Skeletal muscle satellite cell (primary cell): ENCODE data around the gene ARHGAP42. TPM values are rescaled to one million over a fixed set of nuclear protein-coding genes. Genes with fewer than 3 reads are reported as not detected.
"Not testable (repeated sequence)": the region's sequence is repeated elsewhere in the genome, so short reads cannot be mapped to it uniquely, and the experiment has no call there.

Experiments used
- H3K27me3 ChIP-seq: 2 replicates; pipeline ENCODE4 v1.7.0; 2013; ENCODE audit warnings: low read length; ENCODE audit not compliant: control insufficient read depth, insufficient read depth
- H3K36me3 ChIP-seq: 2 replicates; pipeline ENCODE4 v1.7.0; 2013; ENCODE audit warnings: mild to moderate bottlenecking, control low read depth, low read length; ENCODE audit not compliant: insufficient read depth
- H3K4me1 ChIP-seq: 2 replicates; pipeline ENCODE4 v1.7.0; 2013; ENCODE audit warnings: low read length; ENCODE audit not compliant: control insufficient read depth, insufficient read depth
- H3K4me2 ChIP-seq: 2 replicates; pipeline ENCODE4 v1.7.0; 2013; ENCODE audit warnings: mild to moderate bottlenecking, low read length
- H3K4me3 ChIP-seq: 2 replicates; pipeline ENCODE4 v1.7.0; 2013; ENCODE audit warnings: low read length
- H3K9ac ChIP-seq: 2 replicates; pipeline ENCODE4 v1.7.0; 2013; ENCODE audit warnings: mild to moderate bottlenecking, low read depth, low read length, moderate library complexity
- H3K9me3 ChIP-seq: replicated peaks from 2 replicates; pipeline ENCODE4 v1.7.0; 2013; ENCODE audit warnings: mild to moderate bottlenecking, control low read depth, low read length
- total RNA-seq: library from RNA; depleted of rRNA; stranded (reverse); fragments of >200 nt; gene quantifications from 2 replicates; pipeline ENCODE4 v1.2.3, GENCODE V29; 2012; rRNA removed

The ARHGAP42 gene
- 5.9 and 10.9 TPM in 2 replicates for total RNA-seq

DNA sequence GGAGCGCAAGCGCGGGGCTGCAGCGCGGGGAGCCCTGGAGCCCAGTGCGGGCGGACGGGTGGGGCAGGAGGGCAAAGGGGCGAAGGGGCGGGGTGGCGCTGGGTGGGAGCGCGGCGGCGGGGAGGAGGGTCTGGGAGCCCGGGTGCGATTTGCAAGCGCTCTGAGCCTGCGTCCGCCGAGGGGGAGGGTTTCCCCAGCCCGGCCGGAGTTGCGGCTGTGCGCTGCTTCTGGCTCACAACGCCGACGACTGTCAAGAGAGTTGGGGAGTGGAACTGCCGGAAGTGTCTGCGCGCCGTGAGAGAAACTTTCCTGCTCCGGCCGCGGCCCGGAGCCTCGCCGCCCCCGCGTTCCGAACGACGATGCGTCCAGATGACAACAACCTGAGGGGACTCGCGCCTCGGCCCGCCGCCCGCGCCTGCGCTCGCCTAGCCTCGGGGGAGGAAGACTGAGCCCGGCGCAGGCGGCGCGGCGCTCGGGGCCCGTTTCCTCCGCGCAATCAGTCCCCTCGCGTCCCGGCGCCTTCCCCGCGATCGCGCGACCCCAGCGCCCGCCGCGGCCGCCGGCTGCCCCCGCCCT is at the start of gene ARHGAP42:
Gene ARHGAP42, plus strand, starts transcription at position 235 of the 576 bp plus-strand sequence. CDS start 391 bp downstream, outside the sequence.
- Histone ChIP-seq H3K9ac (peak within 1 kb of the TSS; percentile 96), H3K4me3 (peak within 1 kb of the TSS; percentile 100), H3K27me3 (no peaks in the 10 kb centered on the region), H3K36me3 (no peaks in the 10 kb centered on the region), H3K4me2 (peak within 1 kb of the TSS; percentile 96), H3K4me1 (peaks cover 21% of the 10 kb centered on the region), H3K9me3 (no peaks in the 10 kb centered on the region)

- no peaks in the 10 kb centered on the region for H3K9me3 ChIP-seq
- H3K27me3 ChIP-seq, result no peaks in the 10 kb centered on the region
- no peak overlapping the region for H3K9ac ChIP-seq
- H3K36me3 ChIP-seq, result no peaks in the 10 kb centered on the region
- no peak overlapping the region for H3K4me3 ChIP-seq
- H3K4me1 ChIP-seq, result peaks cover 15% of the 10 kb centered on the region
- H3K4me2 ChIP-seq, result no peak overlapping the region
Observed at GRCh38 chr11:100637706-100638105, 49.4 kb upstream of the ARHGAP42 start.

GRCh38 chr11:100638648-100639047 is 48.4 kb upstream of the ARHGAP42 start:
- no peak overlapping the region for H3K4me3 ChIP-seq
- no peak overlapping the region for H3K9ac ChIP-seq
- no peak overlapping the region for H3K4me2 ChIP-seq
- H3K27me3 ChIP-seq, result no peaks in the 10 kb centered on the region
- H3K36me3 ChIP-seq, result no peaks in the 10 kb centered on the region
- H3K4me1 ChIP-seq, result peaks cover 7% of the 10 kb centered on the region
- H3K9me3 ChIP-seq, result no peaks in the 10 kb centered on the region

DNA sequence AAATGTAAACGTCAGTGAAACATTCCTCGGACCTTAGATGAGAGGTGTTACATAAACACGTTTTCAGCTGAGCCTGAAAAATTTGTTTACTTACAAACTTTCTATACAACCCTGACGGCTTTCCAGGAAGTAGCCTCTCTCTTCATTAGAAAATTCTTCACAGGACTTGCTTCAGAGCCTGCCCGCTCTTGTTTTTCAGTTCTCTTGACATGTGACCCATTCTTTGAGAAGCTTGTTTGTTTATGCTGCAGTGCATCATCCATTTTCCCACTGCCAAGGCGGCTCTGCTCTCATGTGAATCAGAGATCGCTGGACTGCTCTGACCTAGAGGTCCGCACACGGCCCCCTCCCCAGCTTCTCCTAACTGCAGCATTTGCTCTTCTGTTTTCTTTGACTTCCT is 47.9 kb upstream of the ARHGAP42 start:
- Histone ChIP-seq H3K9ac (no peak overlapping the region), H3K4me1 (peaks cover 7% of the 10 kb centered on the region), H3K4me2 (peak overlapping the region; percentile 12), H3K9me3 (no peaks in the 10 kb centered on the region), H3K27me3 (no peaks in the 10 kb centered on the region), H3K36me3 (no peaks in the 10 kb centered on the region), H3K4me3 (no peak overlapping the region)

DNA sequence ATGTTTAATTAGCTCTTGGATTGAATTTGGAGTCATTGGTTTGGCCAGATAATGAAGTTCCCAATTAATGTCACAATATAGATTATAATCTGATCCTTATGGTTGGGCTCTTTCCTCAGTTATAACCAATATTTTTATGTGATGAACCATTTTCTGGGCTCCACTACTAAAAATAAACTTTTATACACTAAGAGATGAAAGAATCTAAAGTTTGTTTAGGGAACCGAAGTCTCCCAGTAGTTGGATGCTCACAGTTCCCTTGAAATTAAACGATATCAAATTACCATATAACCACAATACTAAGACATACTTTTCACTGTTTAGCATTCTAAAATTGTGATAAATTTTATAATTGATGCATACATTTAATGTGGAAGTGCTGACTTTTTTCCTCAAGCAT is 47.0 kb upstream of the ARHGAP42 start:
- H3K4me1 ChIP-seq, result peaks cover 7% of the 10 kb centered on the region
- H3K27me3 ChIP-seq, result no peaks in the 10 kb centered on the region
- H3K4me3 ChIP-seq, result no peak overlapping the region
- no peak overlapping the region for H3K4me2 ChIP-seq
- H3K9me3 ChIP-seq, result no peaks in the 10 kb centered on the region
- H3K9ac ChIP-seq, result no peak overlapping the region
- H3K36me3 ChIP-seq, result no peaks in the 10 kb centered on the region

- Histone ChIP-seq H3K4me3 (no peak overlapping the region), H3K4me1 (peaks cover 7% of the 10 kb centered on the region), H3K9ac (no peak overlapping the region), H3K27me3 (no peaks in the 10 kb centered on the region), H3K9me3 (no peaks in the 10 kb centered on the region), H3K4me2 (no peak overlapping the region), H3K36me3 (no peaks in the 10 kb centered on the region)
Observed at GRCh38 chr11:100640646-100641045, 46.4 kb upstream of the ARHGAP42 start.

GRCh38 chr11:100641456-100641855 is 45.6 kb upstream of the ARHGAP42 start:
- Histone ChIP-seq H3K9ac (no peak overlapping the region), H3K4me3 (no peak overlapping the region), H3K4me1 (peaks cover 7% of the 10 kb centered on the region), H3K27me3 (no peaks in the 10 kb centered on the region), H3K4me2 (no peak overlapping the region), H3K9me3 (no peaks in the 10 kb centered on the region), H3K36me3 (no peaks in the 10 kb centered on the region)

GRCh38 chr11:100646545-100646944 is 40.5 kb upstream of the ARHGAP42 start:
- no peak overlapping the region for H3K4me3 ChIP-seq

DNA sequence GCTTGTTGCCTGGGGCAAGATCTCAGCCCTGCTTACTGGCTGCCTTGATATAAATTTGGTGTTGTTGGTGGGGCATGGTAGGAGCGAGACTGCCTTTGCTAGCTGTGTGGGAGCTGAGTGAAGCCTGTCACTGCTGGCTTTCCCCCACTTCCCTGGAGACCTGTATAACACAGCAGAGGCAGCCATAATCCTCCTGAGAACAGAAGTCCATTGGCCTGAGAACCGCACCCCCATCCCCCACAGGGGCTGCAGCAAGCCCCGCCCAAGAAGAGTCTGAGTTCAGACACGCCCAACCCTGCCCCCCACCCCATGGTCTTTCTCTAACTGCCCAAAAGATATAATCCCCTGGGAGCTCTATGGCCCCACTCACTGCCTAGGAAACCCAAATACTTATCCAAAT is 39.2 kb upstream of the ARHGAP42 start:
- Histone ChIP-seq H3K27me3 (no peaks in the 10 kb centered on the region), H3K9me3 (no peaks in the 10 kb centered on the region), H3K36me3 (no peaks in the 10 kb centered on the region), H3K4me2 (no peak overlapping the region), H3K9ac (no peak overlapping the region), H3K4me3 (no peak overlapping the region), H3K4me1 (no peaks in the 10 kb centered on the region)

More at GRCh38 chr11:100646545-100646944, 40.5 kb upstream of the ARHGAP42 start:
- Histone ChIP-seq H3K4me2 (no peak overlapping the region), H3K36me3 (no peaks in the 10 kb centered on the region), H3K4me1 (no peaks in the 10 kb centered on the region), H3K27me3 (no peaks in the 10 kb centered on the region), H3K9ac (no peak overlapping the region), H3K9me3 (no peaks in the 10 kb centered on the region)

GRCh38 chr11:100663583-100663982 is 23.5 kb upstream of the ARHGAP42 start:
- Histone ChIP-seq H3K4me2 (no peak overlapping the region), H3K27me3 (no peaks in the 10 kb centered on the region), H3K9me3 (no peaks in the 10 kb centered on the region), H3K4me3 (no peak overlapping the region), H3K4me1 (no peaks in the 10 kb centered on the region), H3K9ac (no peak overlapping the region), H3K36me3 (no peaks in the 10 kb centered on the region)

DNA sequence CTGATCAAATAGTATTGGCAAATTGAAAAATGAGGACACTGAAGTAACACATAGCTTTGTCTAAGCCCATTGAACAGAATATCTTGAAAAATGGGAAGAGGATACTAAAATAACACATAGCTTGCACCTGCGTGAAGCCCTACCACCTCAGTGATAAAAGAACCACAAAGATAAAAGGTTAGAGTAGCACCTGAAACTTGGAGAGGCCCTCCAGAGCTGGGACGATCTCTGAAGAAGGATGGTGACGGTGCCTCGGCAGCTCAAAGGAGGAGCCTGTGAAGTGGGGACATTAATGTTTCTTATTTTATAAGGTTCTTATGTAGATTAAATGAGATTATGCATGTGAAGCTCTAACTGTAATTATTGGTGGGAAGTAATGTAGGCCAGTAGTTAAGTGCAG is 23.1 kb upstream of the ARHGAP42 start:
- Histone ChIP-seq H3K27me3 (no peaks in the 10 kb centered on the region), H3K36me3 (no peaks in the 10 kb centered on the region), H3K9ac (no peak overlapping the region), H3K9me3 (no peaks in the 10 kb centered on the region), H3K4me2 (no peak overlapping the region), H3K4me3 (no peak overlapping the region), H3K4me1 (no peaks in the 10 kb centered on the region)

GRCh38 chr11:100666816-100667215 is 20.3 kb upstream of the ARHGAP42 start:
- H3K9ac ChIP-seq, H3K27me3 ChIP-seq, H3K4me3 ChIP-seq, H3K9me3 ChIP-seq, H3K36me3 ChIP-seq, H3K4me2 ChIP-seq, H3K4me1 ChIP-seq: not testable (repeated sequence)
